GM21737 (cell line): ENCODE measurements around the gene NTF4.
"Not testable (repeated sequence)": the region's sequence is repeated elsewhere in the genome, so short reads cannot be mapped to it uniquely, and the experiment has no call there.

ENCODE experiments used
- ATAC-seq: cut with Tn5 transposase; IDR thresholded peaks from one replicate; pipeline ENCODE4 v1.9.1; 2021; ENCODE audit warnings: mild to moderate bottlenecking, moderate library complexity; ENCODE audit not compliant: unreplicated experiment

Gene NTF4

GRCh38 chr19:49057636-49058234 is 6.9 kb downstream of the NTF4 start, which contains the start of gene CGB7:
Gene CGB7 (minus strand): TSS chr19:49057749. CDS start chr19:49055375, 2,374 bp downstream.
- no peak for ATAC-seq

- ATAC-seq, result not testable (repeated sequence)
Measured at GRCh38 chr19:49056902-49057596, 7.6 kb downstream of the NTF4 start.

GRCh38 chr19:49056101-49056901 is 8.3 kb downstream of the NTF4 start:
- no peak for ATAC-seq

GRCh38 chr19:49050376-49051033 is 14.1 kb downstream of the NTF4 start:
- ATAC-seq, result not testable (repeated sequence)

GRCh38 chr19:49049834-49050233 is 14.8 kb downstream of the NTF4 start:
- ATAC-seq, result not testable (repeated sequence)

- not testable (repeated sequence) for ATAC-seq
Measured at GRCh38 chr19:49049011-49049410, 15.6 kb downstream of the NTF4 start, which contains the start of gene CGB8. Gene CGB8 (minus strand): TSS chr19:49049111. CDS start chr19:49048739, 372 bp downstream.

- ATAC-seq, result not testable (repeated sequence)
Measured at GRCh38 chr19:49043548-49043947, 21.1 kb downstream of the NTF4 start, which contains the start of gene CGB5. Gene CGB5 (plus strand): TSS chr19:49043848. CDS start chr19:49044210, 362 bp downstream.

- not testable (repeated sequence) for ATAC-seq
Measured at GRCh38 chr19:49042666-49043065, 22.0 kb downstream of the NTF4 start.

GRCh38 chr19:49042177-49042576 is 22.4 kb downstream of the NTF4 start:
- ATAC-seq, result no peak

GRCh38 chr19:49039736-49040135 is 24.9 kb downstream of the NTF4 start:
- not testable (repeated sequence) for ATAC-seq

- not testable (repeated sequence) for ATAC-seq
Measured at GRCh38 chr19:49038557-49039276, 25.9 kb downstream of the NTF4 start.

GRCh38 chr19:49038111-49038510 is 26.5 kb downstream of the NTF4 start:
- ATAC-seq, result not testable (repeated sequence)

GRCh38 chr19:49036815-49037214 is 27.8 kb downstream of the NTF4 start, which contains the start of gene CGB1:
Gene CGB1 (minus strand): TSS chr19:49036895. CDS start chr19:49036711, 184 bp downstream.
- not testable (repeated sequence) for ATAC-seq

- not testable (repeated sequence) for ATAC-seq
Measured at GRCh38 chr19:49031642-49032301, 32.8 kb downstream of the NTF4 start, which contains the start of gene CGB2. Gene CGB2 (plus strand): TSS chr19:49031890. CDS start chr19:49032096, 206 bp downstream.

- not testable (repeated sequence) for ATAC-seq
Measured at GRCh38 chr19:49030323-49030722, 34.3 kb downstream of the NTF4 start.

GRCh38 chr19:49029749-49030148 is 34.9 kb downstream of the NTF4 start:
- ATAC-seq, result not testable (repeated sequence)

- not testable (repeated sequence) for ATAC-seq
Measured at GRCh38 chr19:49028686-49029085, 35.9 kb downstream of the NTF4 start.

GRCh38 chr19:49025599-49025998 is 39.0 kb downstream of the NTF4 start:
- ATAC-seq, result not testable (repeated sequence)

- ATAC-seq, result not testable (repeated sequence)
Measured at GRCh38 chr19:49025088-49025487, 39.5 kb downstream of the NTF4 start.
